ENCODE results near the gene CMTM7.

Gene CMTM7

GRCh38 chr3:32391643-32392535, at the start of gene CMTM7:
TSS of gene CMTM7 (plus strand) at chr3:32391853. CDS start at chr3:32391907, 54 bp downstream.
- no peak for TF ChIP-seq CTCF (IDR thresholded peaks at IDR 0.05; ENCODE audit: low read depth, low read length, missing control alignments)
- H3K4me3 ChIP-seq (ENCODE audit: low read depth, low read length), result peak within 1 kb of the TSS; percentile 55

GRCh38 chr3:32347343-32348125, 44.1 kb upstream of the CMTM7 start:
- H3K4me3 ChIP-seq (ENCODE audit: low read depth, low read length), result no peak overlapping the region
- DNase-seq (ENCODE audit: low read depth), result no peak
- TF ChIP-seq CTCF (IDR thresholded peaks at IDR 0.05; ENCODE audit: low read depth, low read length, missing control alignments), result no peak

More at GRCh38 chr3:32391643-32392535, at the start of gene CMTM7:
- DNase-seq (ENCODE audit: low read depth), result no peak

- DNase-seq (ENCODE audit: low read depth), result no peak
- no peak overlapping the region for H3K4me3 ChIP-seq (ENCODE audit: low read depth, low read length)
- TF ChIP-seq CTCF (IDR thresholded peaks at IDR 0.05; ENCODE audit: low read depth, low read length, missing control alignments), result no peak
These were observed 42.5 kb upstream of the CMTM7 start for GRCh38 chr3:32349184-32349583.

GRCh38 chr3:32352563-32352962, 39.1 kb upstream of the CMTM7 start:
- no peak overlapping the region for H3K4me3 ChIP-seq (ENCODE audit: low read depth, low read length)
- DNase-seq (ENCODE audit: low read depth), result no peak
- TF ChIP-seq CTCF (IDR thresholded peaks at IDR 0.05; ENCODE audit: low read depth, low read length, missing control alignments), result no peak

GRCh38 chr3:32353351-32353750, 38.3 kb upstream of the CMTM7 start:
- no peak overlapping the region for H3K4me3 ChIP-seq (ENCODE audit: low read depth, low read length)
- no peak for DNase-seq (ENCODE audit: low read depth)
- TF ChIP-seq CTCF (IDR thresholded peaks at IDR 0.05; ENCODE audit: low read depth, low read length, missing control alignments), result no peak

GRCh38 chr3:32354362-32354778, 37.3 kb upstream of the CMTM7 start:
- TF ChIP-seq CTCF (IDR thresholded peaks at IDR 0.05; ENCODE audit: low read depth, low read length, missing control alignments), result no peak
- no peak overlapping the region for H3K4me3 ChIP-seq (ENCODE audit: low read depth, low read length)
- no peak for DNase-seq (ENCODE audit: low read depth)
